ENCODE results near the gene RETN. TPM values are rescaled to one million over a fixed set of nuclear protein-coding genes. Genes with fewer than 3 reads are reported as not detected.

RETN gene
- total and polyA plus RNA-seq, 8 donors, result 2.2 to 5.9 TPM; not detected in 6

- FAIRE-seq (no peak), DNase-seq (peak in 4 of 6 donors; percentile 49 to 83 (median 64)), ATAC-seq (peak; percentile 55 to 61 (median 57))
- Histone ChIP-seq H3K4me3 (peak overlapping the region; percentile 66 to 90 (median 82)), H3K27me3 (no peaks in the 10 kb centered on the region), H3K4me1 (peaks cover 0 to 4% (median 0%) of the 10 kb centered on the region in 3 donors), H3K27ac (peak overlapping the region; percentile 76 to 83 (median 80)), H3K36me3 (no peaks in the 10 kb centered on the region), H3K9me3 (no peaks in the 10 kb centered on the region)
- intact Hi-C loops (cut with DNase I), result no loop called here
- TF ChIP-seq CTCF (IDR thresholded peaks at IDR 0.05), result no peak
- WGBS, 2 donors, result 23 to 28% methylated on average over 29 to 30 of the region's 30 CpGs
Measured at GRCh38 chr19:7637374-7638256, 31.2 kb upstream of the RETN start.

DNA sequence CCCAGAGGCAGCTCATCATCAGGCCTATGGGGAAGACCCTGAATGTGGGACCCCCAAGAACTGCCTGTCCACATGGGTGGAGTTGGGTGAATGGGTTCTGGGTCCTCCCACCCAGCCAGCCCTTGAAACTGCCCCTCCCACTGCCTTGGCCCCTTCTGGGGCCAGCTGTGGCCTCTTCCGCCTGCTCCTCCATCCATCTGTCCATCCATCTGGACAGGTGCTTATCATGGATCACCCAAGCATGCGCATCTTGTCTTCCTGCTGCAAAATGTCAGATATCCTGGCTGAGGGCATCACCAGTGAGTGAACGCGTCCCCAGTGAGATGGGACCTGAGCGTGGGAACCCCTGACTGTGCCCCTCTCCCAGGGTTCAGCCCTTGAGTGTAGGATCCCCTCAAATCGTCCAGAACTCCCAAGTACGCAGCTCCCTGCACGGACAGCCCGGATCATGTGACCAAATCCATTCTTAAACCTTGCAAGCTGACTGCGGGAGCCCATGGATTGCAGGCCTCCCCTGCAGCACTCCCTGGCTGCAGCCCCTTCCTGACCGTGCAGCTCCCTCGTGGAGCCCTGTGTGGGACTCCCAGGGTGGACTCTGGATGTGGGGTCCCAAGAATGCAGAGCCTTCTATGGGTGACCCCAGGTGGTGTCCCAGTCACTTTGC is 29.9 kb upstream of the RETN start:
- intact Hi-C loops (cut with DNase I), result no loop called here
- ATAC-seq (no peak), DNase-seq (peak in 1 of 6 donors; percentile 14), FAIRE-seq (no peak)
- no peaks in the 10 kb centered on the region for H3K27me3 ChIP-seq
- no peaks in the 10 kb centered on the region for H3K9me3 ChIP-seq
- 79 to 80% methylated on average over 12 of the region's 12 CpGs for WGBS, 2 donors
- H3K4me3 ChIP-seq, result no peak overlapping the region
- no peak for TF ChIP-seq CTCF (IDR thresholded peaks at IDR 0.05)
- no peak overlapping the region for H3K27ac ChIP-seq
- H3K4me1 ChIP-seq, result peaks cover 0 to 4% (median 0%) of the 10 kb centered on the region in 3 donors
- H3K36me3 ChIP-seq, result no peaks in the 10 kb centered on the region

DNA sequence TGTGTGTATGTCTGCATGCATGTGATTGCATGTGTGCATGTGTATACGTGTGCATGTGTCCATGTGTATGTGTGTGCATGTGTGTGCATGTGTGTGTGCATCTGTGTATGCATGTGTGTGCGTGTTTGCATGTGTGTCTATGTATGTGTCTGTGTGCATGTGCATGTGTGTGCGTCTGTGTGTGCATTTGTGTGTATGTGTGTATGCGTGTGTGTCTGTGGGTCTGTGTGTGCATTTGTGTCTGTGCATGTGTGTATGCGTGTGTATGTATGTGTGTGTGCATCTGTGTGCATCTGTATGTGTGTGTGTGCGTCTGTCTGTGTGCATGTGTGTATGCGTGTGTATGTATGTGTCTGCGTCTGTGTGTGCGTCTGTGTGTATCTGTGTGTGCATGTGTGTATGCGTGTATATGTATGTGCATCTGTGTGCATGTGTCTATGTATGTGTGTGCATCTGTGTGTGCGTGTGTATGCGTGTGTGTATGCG is 28.9 kb upstream of the RETN start:
- 93 to 96% methylated on average over 13 of the region's 13 CpGs for WGBS, 2 donors
- intact Hi-C loops (cut with DNase I), result no loop called here
- no peak overlapping the region for H3K4me3 ChIP-seq
- no peaks in the 10 kb centered on the region for H3K36me3 ChIP-seq
- no peak overlapping the region for H3K27ac ChIP-seq
- H3K4me1 ChIP-seq, result peaks cover 0 to 4% (median 0%) of the 10 kb centered on the region in 3 donors
- TF ChIP-seq CTCF (IDR thresholded peaks at IDR 0.05), result no peak
- H3K27me3 ChIP-seq, result no peaks in the 10 kb centered on the region
- no peaks in the 10 kb centered on the region for H3K9me3 ChIP-seq
- no peak for DNase-seq
- no peak for ATAC-seq
- FAIRE-seq, result no peak

DNA sequence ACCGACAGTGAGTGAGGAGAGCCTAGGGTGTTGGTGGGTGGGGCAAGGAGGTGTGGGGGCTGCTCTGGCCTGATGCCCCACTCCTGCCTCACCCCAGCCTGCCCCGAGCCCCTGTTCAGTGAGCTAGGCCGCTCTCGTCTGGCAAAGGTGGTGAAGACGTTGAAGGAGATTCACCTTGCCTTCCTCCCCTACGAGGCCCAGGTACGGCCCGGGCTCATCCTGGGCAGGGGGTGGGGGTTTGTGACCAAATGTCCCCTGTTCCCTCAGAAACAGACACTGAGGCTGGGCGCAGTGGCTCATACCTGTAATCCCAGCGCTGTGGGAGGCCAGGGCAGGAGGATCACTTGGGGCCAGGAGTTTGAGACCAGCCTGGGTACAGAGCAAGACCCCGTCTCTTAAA is 28.0 kb upstream of the RETN start:
- Histone ChIP-seq H3K27me3 (no peaks in the 10 kb centered on the region), H3K9me3 (no peaks in the 10 kb centered on the region), H3K36me3 (no peaks in the 10 kb centered on the region), H3K27ac (no peak overlapping the region), H3K4me3 (no peak overlapping the region), H3K4me1 (peaks cover 0 to 4% (median 0%) of the 10 kb centered on the region in 3 donors)
- 93 to 98% methylated on average over 11 of the region's 11 CpGs for WGBS, 2 donors
- no peak for ATAC-seq
- no peak for TF ChIP-seq CTCF (IDR thresholded peaks at IDR 0.05)
- intact Hi-C loops (cut with DNase I), result no loop called here
- FAIRE-seq, result no peak
- DNase-seq, result peak in 1 of 6 donors; percentile 50
